GM23338 (cell line): Measurements from ENCODE around the gene COPB2.

Experiments used
- CREB1 ChIP-seq: fragments of 250-450 bp; sonication (Bioruptor Pico); IDR thresholded peaks from 2 replicates; pipeline ENCODE4 v1.5.0; 2020; ENCODE audit warnings: low read depth, mild to moderate bottlenecking, moderate library complexity
- EZH2 ChIP-seq: fragments of 200-600 bp; sonication (generic); IDR thresholded peaks from one replicate; pipeline ENCODE4 v1.8.0; 2017; ENCODE audit warnings: antibody characterized with exemption, mild to moderate bottlenecking, low read depth; ENCODE audit not compliant: unreplicated experiment
- EZH2phosphoT487 ChIP-seq: fragments of 200-600 bp; sonication (generic); IDR thresholded peaks from one replicate; pipeline ENCODE4 v1.8.1; 2018; ENCODE audit warnings: antibody characterized with exemption; ENCODE audit not compliant: unreplicated experiment
- POLR2AphosphoS5 ChIP-seq: IDR thresholded peaks from 2 replicates; pipeline ENCODE4 v1.6.1; 2016; ENCODE audit warnings: antibody characterized with exemption, low read depth
- STAT1 ChIP-seq: IDR thresholded peaks from one replicate; pipeline ENCODE4 v1.6.1; 2016; ENCODE audit warnings: antibody characterized with exemption; ENCODE audit not compliant: unreplicated experiment
- TF ChIP-seq, protein P1 (sequence below), 2 experiments: fragments of 200-600 bp in 1 of 2; sonication (generic) in 1 of 2; conservative IDR thresholded peaks; 2 replicates each; pipeline versions ENCODE4 v1.5.1 to v1.6.1; 2016 to 2017; ENCODE audit warnings: antibody characterized with exemption in 2 of 2, low read depth in 2 of 2, mild to moderate bottlenecking in 2 of 2, moderate library complexity in 1 of 2
- TF ChIP-seq, protein P2 (sequence below): IDR thresholded peaks from one replicate; pipeline ENCODE4 v1.6.1; 2018; ENCODE audit warnings: antibody characterized with exemption; ENCODE audit not compliant: unreplicated experiment

DNA sequence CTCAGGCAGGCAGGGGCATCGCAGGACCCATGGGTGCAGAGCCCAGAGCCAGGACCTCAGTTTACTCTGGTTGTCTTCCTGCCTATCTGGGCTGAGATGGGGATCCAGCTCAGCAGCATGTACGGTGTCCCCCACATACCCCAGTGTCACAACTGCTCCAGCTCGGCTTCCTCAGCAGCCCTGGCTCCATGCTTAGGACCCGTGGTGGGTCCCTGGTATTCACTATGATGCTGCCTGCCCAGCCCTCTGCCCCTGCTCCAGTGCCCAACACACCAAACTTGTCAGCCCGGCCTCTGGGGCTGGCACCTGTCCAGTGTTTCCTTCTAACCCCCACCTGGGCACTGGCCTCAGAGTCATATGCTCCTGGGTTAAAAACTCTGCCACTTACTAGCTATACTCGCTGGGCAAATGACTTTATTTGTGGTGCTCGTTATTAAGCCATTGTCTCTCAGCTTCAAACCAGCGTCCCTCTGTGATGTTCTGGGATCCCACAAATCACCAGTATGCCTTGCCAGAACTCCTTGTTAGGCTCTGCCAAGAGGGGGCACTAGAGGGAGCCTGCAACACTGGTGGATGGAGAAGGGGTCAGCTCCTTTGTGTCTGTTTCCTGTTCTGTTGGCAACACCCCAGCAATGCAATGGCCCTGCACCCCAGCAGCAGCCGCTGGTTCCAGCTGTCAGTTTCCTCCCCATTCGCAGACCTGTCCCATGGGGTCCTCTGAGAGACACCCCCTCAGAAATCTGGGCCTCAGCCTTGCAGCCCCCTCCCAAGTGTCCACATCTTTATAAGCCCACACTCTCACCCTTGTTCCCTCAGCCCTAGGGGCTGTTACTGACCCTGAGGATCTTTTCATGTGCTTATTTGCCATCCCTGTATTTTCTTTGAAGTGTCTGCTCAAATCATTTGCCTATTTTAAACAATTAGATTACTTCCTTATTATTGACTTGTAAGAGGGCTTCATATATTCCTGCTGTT is 69.7 kb downstream of the COPB2 start:
- no peak for TF ChIP-seq EZH2
- no peak for TF ChIP-seq POLR2AphosphoS5
- TF ChIP-seq STAT1: no peak
- TF ChIP-seq, protein P1, sequence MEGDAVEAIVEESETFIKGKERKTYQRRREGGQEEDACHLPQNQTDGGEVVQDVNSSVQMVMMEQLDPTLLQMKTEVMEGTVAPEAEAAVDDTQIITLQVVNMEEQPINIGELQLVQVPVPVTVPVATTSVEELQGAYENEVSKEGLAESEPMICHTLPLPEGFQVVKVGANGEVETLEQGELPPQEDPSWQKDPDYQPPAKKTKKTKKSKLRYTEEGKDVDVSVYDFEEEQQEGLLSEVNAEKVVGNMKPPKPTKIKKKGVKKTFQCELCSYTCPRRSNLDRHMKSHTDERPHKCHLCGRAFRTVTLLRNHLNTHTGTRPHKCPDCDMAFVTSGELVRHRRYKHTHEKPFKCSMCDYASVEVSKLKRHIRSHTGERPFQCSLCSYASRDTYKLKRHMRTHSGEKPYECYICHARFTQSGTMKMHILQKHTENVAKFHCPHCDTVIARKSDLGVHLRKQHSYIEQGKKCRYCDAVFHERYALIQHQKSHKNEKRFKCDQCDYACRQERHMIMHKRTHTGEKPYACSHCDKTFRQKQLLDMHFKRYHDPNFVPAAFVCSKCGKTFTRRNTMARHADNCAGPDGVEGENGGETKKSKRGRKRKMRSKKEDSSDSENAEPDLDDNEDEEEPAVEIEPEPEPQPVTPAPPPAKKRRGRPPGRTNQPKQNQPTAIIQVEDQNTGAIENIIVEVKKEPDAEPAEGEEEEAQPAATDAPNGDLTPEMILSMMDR (conservative IDR thresholded peaks at IDR 0.05; ENCODE audit: low read depth in 2 of 2): peak; percentile 81 to 89
- TF ChIP-seq, protein P2, sequence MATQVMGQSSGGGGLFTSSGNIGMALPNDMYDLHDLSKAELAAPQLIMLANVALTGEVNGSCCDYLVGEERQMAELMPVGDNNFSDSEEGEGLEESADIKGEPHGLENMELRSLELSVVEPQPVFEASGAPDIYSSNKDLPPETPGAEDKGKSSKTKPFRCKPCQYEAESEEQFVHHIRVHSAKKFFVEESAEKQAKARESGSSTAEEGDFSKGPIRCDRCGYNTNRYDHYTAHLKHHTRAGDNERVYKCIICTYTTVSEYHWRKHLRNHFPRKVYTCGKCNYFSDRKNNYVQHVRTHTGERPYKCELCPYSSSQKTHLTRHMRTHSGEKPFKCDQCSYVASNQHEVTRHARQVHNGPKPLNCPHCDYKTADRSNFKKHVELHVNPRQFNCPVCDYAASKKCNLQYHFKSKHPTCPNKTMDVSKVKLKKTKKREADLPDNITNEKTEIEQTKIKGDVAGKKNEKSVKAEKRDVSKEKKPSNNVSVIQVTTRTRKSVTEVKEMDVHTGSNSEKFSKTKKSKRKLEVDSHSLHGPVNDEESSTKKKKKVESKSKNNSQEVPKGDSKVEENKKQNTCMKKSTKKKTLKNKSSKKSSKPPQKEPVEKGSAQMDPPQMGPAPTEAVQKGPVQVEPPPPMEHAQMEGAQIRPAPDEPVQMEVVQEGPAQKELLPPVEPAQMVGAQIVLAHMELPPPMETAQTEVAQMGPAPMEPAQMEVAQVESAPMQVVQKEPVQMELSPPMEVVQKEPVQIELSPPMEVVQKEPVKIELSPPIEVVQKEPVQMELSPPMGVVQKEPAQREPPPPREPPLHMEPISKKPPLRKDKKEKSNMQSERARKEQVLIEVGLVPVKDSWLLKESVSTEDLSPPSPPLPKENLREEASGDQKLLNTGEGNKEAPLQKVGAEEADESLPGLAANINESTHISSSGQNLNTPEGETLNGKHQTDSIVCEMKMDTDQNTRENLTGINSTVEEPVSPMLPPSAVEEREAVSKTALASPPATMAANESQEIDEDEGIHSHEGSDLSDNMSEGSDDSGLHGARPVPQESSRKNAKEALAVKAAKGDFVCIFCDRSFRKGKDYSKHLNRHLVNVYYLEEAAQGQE: no peak
- TF ChIP-seq EZH2phosphoT487: no peak
- TF ChIP-seq CREB1 (CRISPR knock-in tag): no peak
